Nephron progenitor cell (in vitro differentiated cells): ENCODE results near the gene DDIAS.

ENCODE experiments used
- DNase-seq: peaks from one replicate; pipeline ENCODE4 v3.0.0; 2021
- H3K27ac Mint-ChIP-seq: 2 replicates; pipeline ENCODE4 v1.8.0; 2021; ENCODE audit warnings: mild to moderate bottlenecking, moderate library complexity, mixed read lengths
- H3K27me3 Mint-ChIP-seq: 2 replicates; pipeline ENCODE4 v1.8.0; 2021; ENCODE audit warnings: mild to moderate bottlenecking, low read depth, mixed read lengths; ENCODE audit not compliant: poor library complexity
- H3K36me3 Mint-ChIP-seq: 2 replicates; pipeline ENCODE4 v1.8.0; 2021; ENCODE audit warnings: low read depth, mixed read lengths
- H3K4me1 Mint-ChIP-seq: 2 replicates; pipeline ENCODE4 v1.8.0; 2021; ENCODE audit warnings: mixed read lengths
- H3K4me3 Mint-ChIP-seq: 2 replicates; pipeline ENCODE4 v1.8.0; 2021; ENCODE audit warnings: mild to moderate bottlenecking, moderate library complexity, mixed read lengths
- H3K9me3 Mint-ChIP-seq: 2 replicates; pipeline ENCODE4 v1.8.0; 2021; ENCODE audit warnings: mild to moderate bottlenecking, moderate library complexity, mixed read lengths
- CTCF ChIP-seq: fragments of 200-600 bp; sonication (generic); IDR thresholded peaks from 2 replicates; pipeline ENCODE4 v1.5.0; 2021; ENCODE audit warnings: antibody characterized with exemption

Gene DDIAS

GRCh38 chr11:82980292-82980691 lies 78.8 kb downstream of the DDIAS start:
- no peak for DNase-seq
- Mint-ChIP-seq H3K4me1 (peaks cover 19% of the 10 kb centered on the region), H3K9me3 (no peaks in the 10 kb centered on the region), H3K36me3 (peaks cover 24% of the 10 kb centered on the region), H3K4me3 (no peak overlapping the region), H3K27ac (no peak overlapping the region), H3K27me3 (no peaks in the 10 kb centered on the region)
- TF ChIP-seq CTCF, result no peak

DNA sequence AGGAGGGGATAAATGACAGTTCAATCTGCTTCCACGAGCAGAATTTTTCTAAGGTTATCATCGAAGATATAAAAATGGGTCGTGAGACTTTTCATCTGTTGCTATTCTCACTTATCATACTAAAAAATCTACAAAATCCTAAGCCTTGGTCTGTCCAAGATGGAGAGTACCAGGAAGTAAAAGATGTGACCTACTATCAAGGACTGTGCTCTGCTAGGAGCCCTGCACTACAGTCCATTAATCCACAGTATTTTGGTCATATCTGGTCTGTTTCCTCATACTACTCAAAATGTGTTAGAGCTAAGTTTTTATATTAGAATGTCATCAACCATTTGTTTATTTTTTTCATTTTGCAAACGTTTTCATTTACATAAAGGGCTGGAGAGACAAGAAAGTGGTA lies 79.4 kb downstream of the DDIAS start:
- H3K27ac Mint-ChIP-seq, result no peak overlapping the region
- DNase-seq, result no peak

GRCh38 chr11:82981852-82982251 lies 80.3 kb downstream of the DDIAS start:
- H3K4me3 Mint-ChIP-seq, result no peak overlapping the region
- peaks cover 5% of the 10 kb centered on the region for H3K4me1 Mint-ChIP-seq
- no peaks in the 10 kb centered on the region for H3K27me3 Mint-ChIP-seq
- no peak for DNase-seq
- no peak for TF ChIP-seq CTCF
- H3K27ac Mint-ChIP-seq, result no peak overlapping the region
- H3K9me3 Mint-ChIP-seq, result no peaks in the 10 kb centered on the region
- peaks cover 24% of the 10 kb centered on the region for H3K36me3 Mint-ChIP-seq

More for the DNA sequence above, 79.4 kb downstream of the DDIAS start:
- Mint-ChIP-seq H3K36me3 (peaks cover 24% of the 10 kb centered on the region), H3K4me1 (peaks cover 13% of the 10 kb centered on the region), H3K27me3 (no peaks in the 10 kb centered on the region), H3K4me3 (no peak overlapping the region), H3K9me3 (no peaks in the 10 kb centered on the region)
- TF ChIP-seq CTCF, result no peak
